Hematopoietic multipotent progenitor cell (in vitro differentiated cells): ENCODE data around the gene KCNF1. TPM values are rescaled to one million over a fixed set of nuclear protein-coding genes. Genes with fewer than 3 reads are reported as not detected.
A peak's percentile ranks its signal among the peaks of the same experiment; 100 is the strongest.
"Not testable (repeated sequence)": the region's sequence is repeated elsewhere in the genome, so short reads cannot be mapped to it uniquely, and the experiment has no call there.

Experiments
- DNase-seq, 3 donors: peaks; one replicate each; pipeline ENCODE4 v3.0.0-alpha.2; 2011 to 2015; ENCODE audit warnings: low read depth in 2 of 3, low spot score in 2 of 3
- total RNA-seq: library from RNA; depleted of rRNA; stranded (reverse); fragments of >200 nt; gene quantifications from one replicate; pipeline ENCODE4 v1.2.3, GENCODE V29; 2012

The KCNF1 gene
- total RNA-seq, 1 donor: under 0.01 TPM

DNA sequence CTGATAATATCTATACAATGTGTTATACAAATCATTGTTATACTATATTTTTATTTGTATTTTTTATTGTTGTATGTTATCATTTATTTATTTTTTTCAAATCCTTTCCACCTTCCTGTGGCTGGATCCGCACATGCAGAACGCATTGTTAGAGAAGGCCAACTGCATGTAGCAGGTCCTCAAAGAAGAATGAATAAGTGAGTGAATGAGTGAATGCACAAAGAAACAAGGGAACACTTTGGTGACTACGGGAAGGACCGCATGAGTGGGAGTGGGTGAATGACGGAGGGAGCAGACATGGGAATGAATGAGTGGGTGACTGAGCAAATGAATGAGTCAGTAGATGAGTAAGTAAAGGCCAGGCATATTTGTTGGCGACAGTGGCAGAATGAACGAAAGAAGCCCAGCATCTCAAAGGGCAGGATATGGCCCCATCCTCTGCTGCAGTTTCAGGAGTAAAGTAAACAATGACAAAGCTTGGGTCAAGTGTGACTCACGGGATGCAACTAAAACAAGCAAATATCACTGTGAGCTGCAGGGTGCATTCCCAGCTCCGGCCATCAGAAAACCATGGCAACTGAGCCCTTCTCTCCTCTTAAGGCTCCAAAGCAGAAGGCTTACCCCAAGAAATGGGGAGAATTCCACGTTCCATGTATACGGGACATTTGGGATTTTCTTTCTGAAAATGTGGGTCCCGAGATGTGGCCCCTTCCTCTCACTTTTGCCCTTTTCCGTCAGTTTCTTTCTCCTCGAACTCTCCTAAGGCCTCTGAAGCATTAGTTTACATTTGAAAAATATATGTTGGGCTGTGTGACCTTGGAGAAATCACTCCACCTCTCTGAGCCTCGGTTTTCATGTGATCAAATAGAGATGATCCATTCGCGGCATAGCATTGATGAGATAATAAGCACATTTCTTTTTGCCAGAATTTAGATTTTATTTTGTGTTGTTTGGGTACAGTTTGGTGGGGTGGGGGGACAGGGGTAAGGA lies 24.5 kb downstream of the KCNF1 start:
- no peak for DNase-seq

DNA sequence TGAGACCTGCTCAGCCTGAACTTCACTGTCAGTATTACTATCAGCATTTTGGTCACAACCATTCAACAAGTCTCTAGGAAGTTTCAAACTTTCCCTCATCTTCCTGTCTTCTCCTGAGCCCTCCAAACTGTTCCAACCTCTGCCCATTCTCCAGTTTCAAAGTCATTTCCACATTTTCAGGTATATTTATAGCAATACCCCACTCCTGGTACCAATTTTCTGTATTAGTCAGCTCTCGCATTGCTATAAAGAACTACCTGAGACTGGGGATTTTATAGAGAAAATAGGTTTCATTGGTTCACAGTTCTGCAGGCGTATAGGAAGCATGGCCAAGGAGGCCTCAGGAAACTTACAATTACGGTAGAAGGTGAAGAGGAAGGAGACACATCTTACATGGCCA lies 27.3 kb downstream of the KCNF1 start:
- DNase-seq: no peak

- DNase-seq: no peak
Measured at GRCh38 chr2:10940596-10940995, 28.9 kb downstream of the KCNF1 start.

- DNase-seq: no peak
Measured at GRCh38 chr2:10941383-10941782, 29.6 kb downstream of the KCNF1 start.

DNA sequence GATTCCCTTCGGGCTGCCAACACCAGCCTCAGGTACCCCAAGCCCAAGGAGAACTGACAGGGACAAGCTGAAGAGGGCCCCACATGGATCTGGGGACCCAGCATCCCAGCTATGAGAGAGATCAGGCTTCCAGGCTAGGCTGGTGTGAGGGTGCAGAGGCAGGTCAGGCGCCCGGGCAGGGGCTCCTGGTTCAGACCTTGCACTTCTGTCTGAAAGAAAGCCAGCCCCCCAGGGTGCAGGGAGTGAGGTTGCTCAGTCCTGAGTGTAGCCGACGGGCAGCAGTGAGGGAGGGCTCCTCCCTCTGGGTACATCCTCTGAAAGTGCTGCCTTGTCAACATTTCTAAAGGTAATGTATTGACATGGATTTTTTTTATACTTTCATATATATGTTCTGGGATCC lies 33.1 kb downstream of the KCNF1 start:
- no peak for DNase-seq

GRCh38 chr2:10946394-10946793 lies 34.7 kb downstream of the KCNF1 start:
- no peak for DNase-seq

DNA sequence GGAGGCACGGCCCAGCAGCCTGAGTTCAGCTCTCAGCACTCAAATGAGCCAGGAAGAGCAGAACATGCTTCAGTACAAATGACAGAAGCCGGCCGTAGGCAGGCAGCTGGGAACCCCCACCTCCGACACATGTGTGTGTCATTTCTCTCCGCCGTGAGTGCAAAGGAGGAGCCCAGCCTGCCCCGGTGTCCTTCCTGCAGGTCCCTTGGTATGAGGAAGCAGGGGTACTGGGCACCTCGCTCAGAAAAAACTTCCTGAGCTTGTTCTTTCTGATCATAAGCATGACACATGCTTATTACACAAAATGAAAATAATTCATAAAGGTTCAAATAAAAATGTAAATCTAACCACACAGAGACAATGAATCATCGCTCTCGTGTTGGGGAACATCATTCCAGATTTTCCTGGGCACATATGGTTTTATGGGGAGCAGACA lies 35.3 kb downstream of the KCNF1 start:
- DNase-seq: peak in 1 of 3 donors; percentile 12

GRCh38 chr2:10947446-10948187 lies 35.9 kb downstream of the KCNF1 start:
- DNase-seq: no peak

DNA sequence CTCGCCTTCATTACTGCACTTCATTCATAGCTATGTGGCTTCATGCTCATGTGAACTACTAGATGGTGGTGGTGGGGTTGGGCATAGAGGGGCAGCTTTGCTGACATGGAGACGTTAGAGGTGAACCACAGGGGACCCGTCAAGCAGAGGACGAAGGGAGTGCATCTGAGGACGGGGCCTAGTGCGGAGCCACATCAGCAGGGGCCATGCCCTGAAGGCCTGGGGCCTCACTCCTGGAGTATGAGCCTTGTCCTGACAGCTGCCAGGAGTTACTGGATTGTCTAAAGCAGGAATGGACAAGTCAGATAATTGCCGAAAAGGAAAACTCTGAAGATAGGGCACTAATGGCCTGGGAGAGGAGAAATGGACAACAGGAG lies 36.4 kb downstream of the KCNF1 start:
- no peak for DNase-seq

DNA sequence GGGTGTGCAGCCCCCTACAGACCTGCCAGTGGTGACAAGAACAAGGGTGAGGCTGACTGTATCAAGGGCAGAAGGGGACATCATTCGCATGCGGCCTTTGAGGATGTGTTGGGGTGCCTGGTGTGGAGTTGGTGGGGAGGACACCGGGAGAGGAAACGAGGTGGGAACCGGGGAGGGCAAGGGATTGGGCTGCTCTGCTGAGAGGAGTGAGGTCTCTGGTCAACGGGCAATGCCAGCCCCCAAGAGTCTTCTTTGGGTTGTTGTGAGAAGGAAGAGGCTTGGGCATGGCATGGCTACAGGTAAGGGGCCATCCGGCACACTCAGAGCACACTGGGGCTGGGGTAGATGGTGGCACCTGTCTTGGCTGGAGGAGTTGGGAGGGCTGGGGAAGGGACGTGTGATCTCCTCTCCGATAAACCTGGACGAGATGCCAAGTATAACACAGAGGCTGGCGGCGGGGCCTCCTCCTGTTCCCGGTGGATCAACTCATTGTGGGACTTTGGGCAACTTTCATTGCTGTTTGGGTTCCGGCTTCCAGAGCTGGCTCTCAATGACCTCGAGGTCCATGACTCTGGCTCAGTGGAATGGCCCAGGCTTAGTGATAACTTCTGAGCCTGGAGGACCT lies 37.0 kb downstream of the KCNF1 start:
- DNase-seq: no peak

GRCh38 chr2:10949835-10950234 lies 38.1 kb downstream of the KCNF1 start:
- DNase-seq: no peak

DNA sequence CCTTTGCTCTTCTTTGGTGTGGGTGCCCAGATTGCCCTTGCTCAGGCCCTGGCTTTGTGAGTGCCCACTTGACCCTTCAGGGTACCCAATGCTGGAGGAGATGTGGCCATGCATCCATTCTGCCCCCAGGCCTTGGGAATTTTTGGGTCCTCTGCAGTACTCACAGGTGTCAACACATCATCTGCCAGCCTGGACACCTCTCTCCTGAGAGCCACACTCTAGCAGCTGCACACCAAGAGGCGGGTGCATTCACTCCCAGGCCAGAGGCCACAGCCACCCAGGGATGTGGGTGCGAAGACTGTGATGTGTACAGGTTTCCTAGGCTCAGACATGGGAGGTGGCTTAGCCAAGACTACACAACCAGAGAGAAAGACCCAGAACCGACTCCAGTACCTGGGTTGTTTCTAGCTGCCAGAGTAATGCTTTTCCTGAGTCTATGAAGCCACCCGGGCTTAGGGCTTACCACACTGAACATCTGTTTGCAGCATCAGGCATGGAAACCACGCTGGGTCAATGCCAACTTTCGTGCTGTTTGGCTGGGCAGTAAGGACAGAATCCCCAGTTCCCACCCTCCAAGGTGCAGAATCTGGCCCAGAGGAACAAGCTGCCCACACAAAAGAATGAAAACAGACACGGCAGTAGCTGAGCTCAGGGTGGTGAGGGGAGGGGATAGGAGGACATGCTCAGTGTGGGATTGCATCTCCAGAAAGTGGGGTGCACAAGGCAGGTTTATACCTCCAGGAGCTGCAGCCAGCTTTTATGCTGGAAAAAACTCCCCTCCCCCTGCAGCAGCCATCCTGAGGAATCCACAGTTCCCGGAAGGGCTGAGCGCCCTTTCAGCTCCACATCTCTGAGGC lies 40.1 kb downstream of the KCNF1 start:
- DNase-seq: no peak

DNA sequence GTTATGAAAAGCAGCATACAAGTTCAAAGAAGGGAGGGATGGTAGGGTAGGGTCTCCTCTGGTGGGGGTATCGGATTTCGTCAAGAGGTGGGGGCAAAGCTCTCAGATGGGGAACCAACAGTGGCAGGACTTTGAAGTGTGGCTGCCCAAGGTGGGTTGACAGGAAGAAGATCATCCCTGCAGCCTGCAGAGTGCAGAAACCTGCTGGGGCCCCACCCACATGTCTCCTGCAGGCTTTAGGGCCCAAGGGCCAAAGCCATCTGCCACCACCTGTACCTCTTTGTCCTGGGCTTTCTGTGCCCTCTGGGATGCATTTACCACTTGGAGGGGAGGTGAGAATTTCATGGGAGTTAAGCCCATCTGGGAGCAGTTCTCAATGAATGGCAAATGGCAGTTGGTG lies 42.7 kb downstream of the KCNF1 start:
- no peak for DNase-seq

DNA sequence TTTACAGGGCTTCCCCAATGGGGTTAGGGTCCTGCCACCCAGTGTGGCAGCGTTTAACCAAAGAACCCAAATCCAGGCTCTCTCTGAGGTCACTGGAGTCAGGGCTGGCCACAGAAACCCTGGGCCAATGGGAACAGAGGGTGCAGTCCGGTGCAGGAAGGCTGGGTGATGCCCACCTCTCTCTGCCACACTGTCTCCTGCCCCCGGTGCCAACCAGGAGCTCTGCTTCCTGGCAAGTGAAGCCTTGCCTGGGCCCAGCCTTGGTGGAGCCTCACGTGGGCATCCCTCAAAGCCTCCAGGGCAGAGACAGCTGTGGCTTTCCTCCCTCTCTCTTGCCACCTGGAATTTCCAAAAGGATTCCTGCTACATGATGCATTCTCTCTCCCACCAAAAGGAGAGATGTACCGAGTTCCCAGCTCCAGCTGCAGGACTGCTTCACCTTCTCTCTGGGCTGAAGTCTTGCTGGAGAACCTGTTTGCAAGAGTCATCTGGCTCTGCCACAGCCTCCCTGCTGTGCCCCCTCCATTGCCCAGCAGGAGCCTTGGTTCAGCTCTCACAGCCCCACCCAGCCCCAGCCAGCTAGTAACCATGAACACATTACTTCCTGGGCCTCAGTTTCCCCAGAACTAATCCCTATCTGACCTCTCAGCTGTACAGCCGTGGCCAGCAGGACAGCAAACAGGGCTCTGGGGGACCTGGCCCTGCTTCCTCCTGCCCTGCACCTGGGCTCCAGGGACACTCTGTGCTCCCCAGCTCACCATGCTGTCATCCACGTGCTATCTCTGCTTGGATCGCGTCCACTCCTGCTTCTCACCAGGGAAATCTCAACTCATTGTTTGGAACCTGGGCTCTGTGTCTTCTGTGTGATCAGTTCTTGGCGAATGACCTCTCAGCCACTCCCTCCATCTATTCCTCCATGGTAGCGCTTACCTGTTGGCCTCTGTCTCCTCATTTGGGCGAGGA lies 43.4 kb downstream of the KCNF1 start:
- DNase-seq: no peak

DNA sequence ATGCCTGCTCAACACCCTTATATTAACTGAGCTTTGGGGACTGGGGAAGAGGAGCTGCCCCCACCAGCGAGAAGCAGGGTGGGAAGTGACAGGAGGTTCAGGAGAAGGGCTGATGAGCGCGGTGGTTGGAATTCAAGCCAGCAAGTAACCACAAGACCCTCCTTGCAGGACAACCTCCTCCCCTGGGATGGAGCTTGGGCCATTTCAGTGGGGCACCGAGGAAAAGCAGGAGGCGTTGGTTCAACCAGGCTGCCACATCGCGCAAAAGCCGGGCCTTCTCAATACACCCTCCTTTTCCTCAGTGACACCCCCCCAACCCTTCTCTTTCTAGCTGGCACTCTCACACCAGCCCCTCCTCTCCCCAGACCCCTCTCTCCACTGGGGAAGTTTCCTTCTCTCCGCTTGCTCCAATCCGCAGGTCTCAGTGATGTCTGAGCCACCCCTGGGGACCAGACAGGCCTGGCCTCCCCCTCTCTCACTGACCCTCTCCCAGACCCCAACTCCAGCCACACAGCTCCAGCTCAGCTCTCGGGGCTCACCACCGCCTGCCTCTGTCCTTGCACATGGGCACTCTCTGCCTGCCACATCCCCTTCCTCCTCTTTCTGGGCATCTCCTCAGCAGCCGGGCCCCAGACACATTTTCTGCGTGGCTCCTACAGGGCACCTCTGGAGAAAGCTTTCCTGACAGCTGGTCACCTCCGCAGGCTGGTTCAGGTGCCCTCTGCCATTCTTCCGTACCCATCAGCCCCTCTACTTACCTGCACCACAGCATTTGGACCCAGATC lies 44.5 kb downstream of the KCNF1 start:
- DNase-seq: no peak

- no peak for DNase-seq
Measured at GRCh38 chr2:10957391-10957790, 45.7 kb downstream of the KCNF1 start.

GRCh38 chr2:10958452-10958851 lies 46.7 kb downstream of the KCNF1 start:
- DNase-seq: not testable (repeated sequence)
